ENCODE data around the gene NTSR1. TPM values are rescaled to one million over a fixed set of nuclear protein-coding genes. Genes with fewer than 3 reads are reported as not detected.

The NTSR1 gene
- total and polyA plus RNA-seq, 8 donors, result 0.03 to 3.5 (median 0.12) TPM

GRCh38 chr20:62685781-62686555 lies 22.7 kb upstream of the NTSR1 start:
- peaks cover 0 to 17% of the 10 kb centered on the region in 2 donors for H3K4me1 ChIP-seq
- H3K27me3 ChIP-seq, result peaks cover 0 to 64% of the 10 kb centered on the region in 2 donors
- DNase-seq (peak in 2 of 4 donors; percentile 80 to 92), ATAC-seq (peak; percentile 71)
- no peaks in the 10 kb centered on the region for H3K9me3 ChIP-seq
- no peak for TF ChIP-seq CTCF (IDR thresholded peaks at IDR 0.05)
- no peak overlapping the region for H3K4me3 ChIP-seq
- peak overlapping the region in 1 of 2 donors; percentile 85 for H3K27ac ChIP-seq
- intact Hi-C loops (cut with DNase I), result no loop called here
- no peaks in the 10 kb centered on the region for H3K36me3 ChIP-seq

- Histone ChIP-seq H3K4me3 (no peak overlapping the region), H3K4me1 (peaks cover 0 to 17% of the 10 kb centered on the region in 2 donors), H3K9me3 (no peaks in the 10 kb centered on the region), H3K27ac (no peak overlapping the region), H3K36me3 (no peaks in the 10 kb centered on the region), H3K27me3 (peaks cover 0 to 64% of the 10 kb centered on the region in 2 donors)
- ATAC-seq, result no peak
- DNase-seq, result no peak
- TF ChIP-seq CTCF (IDR thresholded peaks at IDR 0.05), result no peak
- intact Hi-C loops (cut with DNase I), result no loop called here
Observed at GRCh38 chr20:62686869-62687830, 21.5 kb upstream of the NTSR1 start.

GRCh38 chr20:62688083-62688482 lies 20.6 kb upstream of the NTSR1 start:
- no peaks in the 10 kb centered on the region for H3K36me3 ChIP-seq
- DNase-seq (no peak), ATAC-seq (no peak)
- H3K9me3 ChIP-seq, result no peaks in the 10 kb centered on the region
- no peak for TF ChIP-seq CTCF (IDR thresholded peaks at IDR 0.05)
- intact Hi-C loops (cut with DNase I), result no loop called here
- no peak overlapping the region for H3K27ac ChIP-seq
- peaks cover 0 to 62% of the 10 kb centered on the region in 2 donors for H3K27me3 ChIP-seq
- H3K4me3 ChIP-seq, result no peak overlapping the region
- peaks cover 0 to 17% of the 10 kb centered on the region in 2 donors for H3K4me1 ChIP-seq

GRCh38 chr20:62688855-62689460 lies 19.7 kb upstream of the NTSR1 start:
- Histone ChIP-seq H3K27me3 (peaks cover 0 to 64% of the 10 kb centered on the region in 2 donors), H3K36me3 (no peaks in the 10 kb centered on the region), H3K9me3 (no peaks in the 10 kb centered on the region), H3K4me3 (no peak overlapping the region), H3K4me1 (peaks cover 0 to 17% of the 10 kb centered on the region in 2 donors), H3K27ac (no peak overlapping the region)
- DNase-seq (no peak), ATAC-seq (no peak)
- TF ChIP-seq CTCF (IDR thresholded peaks at IDR 0.05), result no peak
- intact Hi-C loops (cut with DNase I), result no loop called here
